ENCODE results near the gene CSPG5. TPM values are rescaled to one million over a fixed set of nuclear protein-coding genes. Genes with fewer than 3 reads are reported as not detected.

The CSPG5 gene
- total RNA-seq, 1 donor from 2014 or later, result 115 TPM

Small RNA genes within 50 kb of the gene (small RNA-seq; reads per million reads assigned to genes)
- not detected for gene RN7SL870P

Other genes starting within 250 kb of the CSPG5 start
- gene PTPN23, start 197.8 kb downstream of the CSPG5 start, total RNA-seq, result 19.2 TPM
- gene SCAP, start 102.9 kb downstream of the CSPG5 start, total RNA-seq, result 69.3 TPM
- 27.3 TPM for gene ELP6, start 65.2 kb downstream of the CSPG5 start, total RNA-seq
- 99.9 TPM for gene SMARCC1, start 203.0 kb upstream of the CSPG5 start, total RNA-seq
- gene DHX30, start 224.3 kb upstream of the CSPG5 start, total RNA-seq, result 68.9 TPM

All from frontal cortex (tissue), 1 donor.